Psoas muscle (tissue), 8 donors: ENCODE data around the gene GRM1. TPM values are rescaled to one million over a fixed set of nuclear protein-coding genes. Genes with fewer than 3 reads are reported as not detected.

Experiments
- ATAC-seq, 4 donors: fragments of 200-7000 bp; cut with Tn5 transposase; one replicate each; pipeline ENCODE4 v1.9.1; 2020; ENCODE audit warnings: moderate library complexity in 3 of 4, mild to moderate bottlenecking in 2 of 4
- DNase-seq, 2 donors: peaks; one replicate each; pipeline ENCODE4 v3.0.0-alpha.2; 2020
- H3K27ac ChIP-seq: fragments of 200-600 bp; one replicate; pipeline ENCODE4 v1.8.0; 2022
- H3K27me3 ChIP-seq, 3 donors: fragments of 200-600 bp in 1 of 3; one replicate each; pipeline versions ENCODE4 v1.6.1 to v1.8.0; 2013 to 2022; ENCODE audit warnings: low read length in 2 of 3, mild to moderate bottlenecking in 2 of 3, moderate library complexity in 1 of 3; ENCODE audit not compliant: insufficient read depth in 3 of 3
- H3K36me3 ChIP-seq, 2 donors: fragments of 200-600 bp in 1 of 2; one replicate each; pipeline versions ENCODE4 v1.6.1 to v1.8.0; 2013 to 2022; ENCODE audit warnings: low read depth in 1 of 2, mild to moderate bottlenecking in 1 of 2, moderate library complexity in 1 of 2; ENCODE audit not compliant: insufficient read depth in 1 of 2
- H3K4me1 ChIP-seq: fragments of 200-600 bp; one replicate; pipeline ENCODE4 v1.8.0; 2022
- H3K4me3 ChIP-seq: fragments of 200-600 bp; one replicate; pipeline ENCODE4 v1.8.0; 2022; ENCODE audit warnings: mild to moderate bottlenecking
- H3K9me3 ChIP-seq: fragments of 200-600 bp; one replicate; pipeline ENCODE4 v1.8.0; 2022
- WGBS, 3 donors: extraction: QIAGEN DNeasy Blood & Tissue Kit; methylation state at CpG; one replicate each; pipeline versions ENCODE4 v1.1.6 to v1.1.7; 2013; 5-methylcytosine and 5-hydroxymethylcytosine counted together
- intact Hi-C, 2 donors: fragments of 100-400 bp; cut with DNase I; formaldehyde crosslinking; loops; one replicate each; pipeline versions ENCODE4 v1.11.0 to v1.14.2; 2022
- polyA plus RNA-seq, 3 donors: library from polyadenylated mRNA; stranded (reverse); fragments of 200-250 nt; gene quantifications; one replicate each; pipeline ENCODE4 v1.2.3, GENCODE V29; 2013
- total RNA-seq, 4 donors: library from RNA; stranded (reverse); fragmentation: NEBNext Ultra II Directional in 2 of 4; extraction: Animal tissue kit (Norgen Biotek cat#: 25700) in 2 of 4; gene quantifications; one replicate each; pipeline versions ENCODE4 v1.2.1 to v1.2.4, GENCODE V29; 2021 to 2023
- TF ChIP-seq, protein P1 (sequence below): fragments of 200-600 bp; IDR thresholded peaks from one replicate; pipeline ENCODE4 v1.8.0; 2022; ENCODE audit warnings: antibody characterized with exemption
- donor health status: healthy with polysubstance abuse.
- donor health status: DM: no; HTN: no; CAD: no; lungs with moderate emphysema.
- donor health status: Bipolar disorder and iron deficiency.
- donor health status: healthy.
- donor health status: DM: yes; HTN: yes; CAD: no.
- donor health status: DM: no; HTN: no; CAD: no.
- donor health status: DM: no; HTN: no; CAD: no.
- donor health status: DM: yes; HTN: yes; CAD: no.

The GRM1 gene
- total and polyA plus RNA-seq, 7 donors, result 0.03 to 2.6 (median 0.07) TPM; not detected in 4

DNA sequence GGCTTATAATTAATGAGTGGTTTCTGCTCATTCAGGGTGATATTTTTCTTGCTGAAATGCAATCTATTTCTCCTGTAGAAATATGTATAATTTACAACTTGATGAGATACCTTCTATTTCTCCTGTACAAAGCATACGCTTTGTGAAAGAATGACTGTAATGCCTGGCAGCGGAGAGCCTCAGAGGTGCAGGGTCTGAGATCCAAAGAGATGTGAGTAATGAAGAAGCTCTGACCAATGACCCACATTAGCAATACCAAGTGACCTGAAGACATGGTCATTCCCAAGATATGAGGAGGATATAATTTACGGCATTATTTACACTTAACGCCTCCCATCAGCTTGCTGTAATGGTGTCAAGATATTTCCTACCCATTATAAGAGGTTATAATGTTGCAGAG is 416.4 kb downstream of the GRM1 start:
- TF ChIP-seq, protein P1, sequence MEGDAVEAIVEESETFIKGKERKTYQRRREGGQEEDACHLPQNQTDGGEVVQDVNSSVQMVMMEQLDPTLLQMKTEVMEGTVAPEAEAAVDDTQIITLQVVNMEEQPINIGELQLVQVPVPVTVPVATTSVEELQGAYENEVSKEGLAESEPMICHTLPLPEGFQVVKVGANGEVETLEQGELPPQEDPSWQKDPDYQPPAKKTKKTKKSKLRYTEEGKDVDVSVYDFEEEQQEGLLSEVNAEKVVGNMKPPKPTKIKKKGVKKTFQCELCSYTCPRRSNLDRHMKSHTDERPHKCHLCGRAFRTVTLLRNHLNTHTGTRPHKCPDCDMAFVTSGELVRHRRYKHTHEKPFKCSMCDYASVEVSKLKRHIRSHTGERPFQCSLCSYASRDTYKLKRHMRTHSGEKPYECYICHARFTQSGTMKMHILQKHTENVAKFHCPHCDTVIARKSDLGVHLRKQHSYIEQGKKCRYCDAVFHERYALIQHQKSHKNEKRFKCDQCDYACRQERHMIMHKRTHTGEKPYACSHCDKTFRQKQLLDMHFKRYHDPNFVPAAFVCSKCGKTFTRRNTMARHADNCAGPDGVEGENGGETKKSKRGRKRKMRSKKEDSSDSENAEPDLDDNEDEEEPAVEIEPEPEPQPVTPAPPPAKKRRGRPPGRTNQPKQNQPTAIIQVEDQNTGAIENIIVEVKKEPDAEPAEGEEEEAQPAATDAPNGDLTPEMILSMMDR, result no peak
- intact Hi-C loops, result no loop called here
- Histone ChIP-seq H3K4me3 (no peak overlapping the region), H3K9me3 (no peaks in the 10 kb centered on the region), H3K27me3 (no peaks in the 10 kb centered on the region), H3K27ac (no peak overlapping the region), H3K36me3 (no peaks in the 10 kb centered on the region), H3K4me1 (no peaks in the 10 kb centered on the region)
- WGBS, 3 donors, result 87 to 96% (median 89%) methylated on average over 4 of the region's 4 CpGs
- DNase-seq, result no peak
- ATAC-seq, result no peak

DNA sequence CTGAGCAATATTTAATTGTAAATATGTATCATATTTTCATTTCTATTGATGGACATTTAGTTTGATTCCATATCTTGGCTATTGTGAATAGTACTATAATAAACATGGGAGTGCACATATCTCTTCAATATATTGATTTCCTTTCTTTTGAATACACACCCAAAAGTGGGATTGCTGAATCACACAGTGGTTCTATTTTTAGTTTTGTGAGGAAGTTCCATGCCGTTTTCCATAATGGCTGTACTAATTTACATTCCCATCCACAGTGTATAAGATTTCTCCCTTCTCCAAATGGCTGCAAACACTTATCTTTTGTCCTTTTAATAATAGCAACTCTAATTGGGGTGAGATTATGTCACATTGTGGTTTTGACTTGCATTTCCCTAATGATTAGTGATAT is 428.0 kb downstream of the GRM1 start:
- DNase-seq (no peak), ATAC-seq (no peak)
- H3K27me3 ChIP-seq, result no peaks in the 10 kb centered on the region
- WGBS, 3 donors, result 35 to 48% (median 38%) methylated on average over 1 of the region's 1 CpG
- TF ChIP-seq, protein P1, result no peak
- H3K4me3 ChIP-seq, result no peak overlapping the region
- intact Hi-C loops, result no loop called here
- no peaks in the 10 kb centered on the region for H3K4me1 ChIP-seq
- H3K36me3 ChIP-seq, result no peaks in the 10 kb centered on the region
- H3K9me3 ChIP-seq, result peaks cover 19% of the 10 kb centered on the region
- no peak overlapping the region for H3K27ac ChIP-seq

DNA sequence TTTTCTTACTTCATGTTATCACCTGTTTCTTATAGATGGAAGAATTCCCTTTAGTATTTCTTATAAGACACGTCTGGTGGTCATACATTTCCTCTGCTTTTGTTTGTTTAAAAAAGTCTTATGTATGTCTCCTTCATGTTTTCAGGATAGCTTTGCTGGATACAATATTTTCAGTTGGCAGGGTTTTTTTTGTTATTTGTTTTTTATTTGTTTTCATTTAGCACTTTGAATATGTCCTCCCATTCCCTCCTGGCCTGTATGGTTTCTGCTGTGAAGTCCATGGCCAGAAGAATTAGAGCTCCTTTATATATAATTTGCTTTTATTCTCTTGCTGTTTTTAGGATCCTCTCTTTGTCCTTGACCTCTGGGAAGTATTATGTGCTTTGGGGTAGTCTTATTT is 432.1 kb downstream of the GRM1 start:
- DNase-seq (no peak), ATAC-seq (no peak)
- Histone ChIP-seq H3K36me3 (no peaks in the 10 kb centered on the region), H3K27me3 (no peaks in the 10 kb centered on the region), H3K9me3 (peaks cover 19% of the 10 kb centered on the region), H3K4me3 (no peak overlapping the region), H3K4me1 (no peaks in the 10 kb centered on the region), H3K27ac (no peak overlapping the region)
- intact Hi-C loops, result no loop called here
- 66 to 79% (median 77%) methylated on average over 1 of the region's 1 CpG for WGBS, 3 donors
- TF ChIP-seq, protein P1, result no peak

DNA sequence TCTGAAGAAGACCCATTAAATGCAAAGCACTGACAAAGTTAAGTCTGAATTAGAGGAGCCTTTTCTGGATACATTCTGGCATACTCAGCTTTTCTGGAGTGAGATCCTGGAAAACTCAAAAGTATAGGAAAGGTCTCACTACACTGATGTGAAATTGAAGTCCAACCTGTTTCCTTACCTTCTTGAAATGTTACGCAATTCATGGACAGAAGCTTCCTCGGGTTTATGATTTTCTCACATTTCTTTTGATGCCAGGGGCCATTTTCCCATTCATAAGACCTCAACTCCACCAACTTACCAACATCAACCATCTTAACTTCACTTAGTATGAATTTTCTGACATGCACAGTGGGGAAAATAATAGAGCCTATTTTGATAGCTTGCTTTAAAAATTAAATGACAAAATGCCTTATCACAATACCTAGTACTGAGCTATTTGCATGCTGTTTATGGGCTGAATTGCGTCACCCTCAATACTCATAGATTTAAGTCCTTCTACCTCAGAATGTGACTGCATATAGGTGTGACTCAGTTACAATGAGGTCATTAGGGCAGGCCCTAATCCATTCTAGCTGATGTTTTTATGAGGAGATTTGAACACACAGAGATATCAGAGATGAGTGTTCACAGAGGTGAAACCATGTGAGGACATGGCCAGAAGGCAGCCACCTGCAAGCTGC is 441.4 kb downstream of the GRM1 start:
- H3K27me3 ChIP-seq, result no peaks in the 10 kb centered on the region
- ATAC-seq (no peak), DNase-seq (no peak)
- H3K4me1 ChIP-seq, result no peaks in the 10 kb centered on the region
- TF ChIP-seq, protein P1, result no peak
- H3K9me3 ChIP-seq, result no peaks in the 10 kb centered on the region
- intact Hi-C loops, result no loop called here
- WGBS, 3 donors, result 83 to 96% (median 93%) methylated on average over 3 of the region's 3 CpGs
- H3K4me3 ChIP-seq, result no peak overlapping the region
- no peak overlapping the region for H3K27ac ChIP-seq
- H3K36me3 ChIP-seq, result no peaks in the 10 kb centered on the region

DNA sequence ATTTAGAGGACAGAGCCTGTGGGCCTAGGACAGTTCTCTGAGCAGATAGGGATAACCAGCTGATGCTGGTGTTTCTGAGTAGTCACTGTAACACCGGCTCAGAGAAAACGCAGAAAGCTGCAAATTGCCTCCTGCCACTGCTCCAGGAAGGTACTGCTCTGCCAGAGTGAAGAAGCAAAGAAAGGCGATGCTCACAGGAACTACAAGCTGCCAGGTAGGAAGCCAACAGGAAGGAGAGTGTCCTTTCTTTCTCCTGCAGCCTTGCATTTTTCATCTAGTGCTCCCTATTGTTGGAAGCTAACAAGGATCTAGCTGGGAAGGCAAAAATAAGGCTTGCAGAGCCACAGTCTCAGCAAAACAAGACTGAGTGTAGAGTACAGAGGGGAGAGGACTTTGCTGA is 444.1 kb downstream of the GRM1 start:
- TF ChIP-seq, protein P1, result no peak
- no peaks in the 10 kb centered on the region for H3K9me3 ChIP-seq
- no peaks in the 10 kb centered on the region for H3K36me3 ChIP-seq
- WGBS, 3 donors, result 69 to 75% (median 70%) methylated on average over 3 of the region's 3 CpGs
- DNase-seq (no peak), ATAC-seq (no peak)
- no peak overlapping the region for H3K27ac ChIP-seq
- intact Hi-C loops, result no loop called here
- H3K27me3 ChIP-seq, result no peaks in the 10 kb centered on the region
- H3K4me3 ChIP-seq, result no peak overlapping the region
- no peaks in the 10 kb centered on the region for H3K4me1 ChIP-seq
